Measurements from ENCODE around the gene LRPPRC.

DNA sequence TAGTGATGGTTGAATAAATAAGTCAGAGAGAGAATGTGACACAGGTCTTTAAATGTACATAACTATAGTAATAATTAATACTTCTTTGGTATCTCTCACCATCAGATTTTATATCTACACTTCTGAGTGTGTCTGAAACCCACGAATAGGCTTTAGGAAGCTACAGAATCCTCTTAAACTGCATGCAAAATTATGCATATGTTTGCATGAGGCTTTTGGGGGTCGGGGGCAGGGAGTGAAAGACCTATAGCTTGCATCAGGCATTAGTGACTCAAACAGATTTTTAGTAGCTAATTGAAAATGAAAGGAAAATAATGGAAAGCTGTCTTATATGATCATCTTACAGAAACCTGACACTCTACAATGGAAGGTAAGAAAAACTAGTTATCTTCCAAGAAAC is 14.9 kb downstream of the LRPPRC start:
- TF ChIP-seq EZH2phosphoT487 (IDR thresholded peaks at IDR 0.05; ENCODE audit: unreplicated experiment) (no peak), CTCF (conservative IDR thresholded peaks at IDR 0.05; ENCODE audit: low read depth in 2 of 2) (no peak), REST (IDR thresholded peaks at IDR 0.05; ENCODE audit: unreplicated experiment) (no peak), POLR2AphosphoS5 (IDR thresholded peaks at IDR 0.05; ENCODE audit: low read depth) (no peak), EZH2 (IDR thresholded peaks at IDR 0.05; ENCODE audit: low read depth, unreplicated experiment) (no peak), ZNF331 (CRISPR knock-in tag; IDR thresholded peaks at IDR 0.05; ENCODE audit: low read depth) (no peak), JUNB (IDR thresholded peaks at IDR 0.05; ENCODE audit: unreplicated experiment) (no peak)
